KMS-11 (cell line): ENCODE results near the gene LINGO1.

Experiments
- H2AFZ ChIP-seq: fragments of 200-600 bp; sonication (generic); 2 replicates; pipeline ENCODE4 v1.6.1; 2016; ENCODE audit warnings: antibody characterized with exemption, mixed run types, low read depth
- H3K27ac ChIP-seq: fragments of 200-600 bp; sonication (generic); 2 replicates; pipeline ENCODE4 v1.6.1; 2016; ENCODE audit warnings: mild to moderate bottlenecking, mixed run types
- H3K27me3 ChIP-seq: fragments of 200-600 bp; sonication (generic); 2 replicates; pipeline ENCODE4 v1.6.1; 2017; ENCODE audit warnings: mild to moderate bottlenecking, low read depth, mixed run types, moderate library complexity; ENCODE audit not compliant: insufficient read depth
- H3K36me3 ChIP-seq: fragments of 200-600 bp; sonication (generic); 2 replicates; pipeline ENCODE4 v1.6.1; 2017; ENCODE audit warnings: mild to moderate bottlenecking, mixed run types; ENCODE audit not compliant: insufficient read depth
- H3K4me1 ChIP-seq: fragments of 200-600 bp; sonication (generic); 2 replicates; pipeline ENCODE4 v1.6.1; 2016; ENCODE audit warnings: mild to moderate bottlenecking, low read depth, mixed run types; ENCODE audit not compliant: poor library complexity, severe bottlenecking
- H3K4me2 ChIP-seq: fragments of 200-600 bp; sonication (generic); 2 replicates; pipeline ENCODE4 v1.7.0; 2016; ENCODE audit warnings: mild to moderate bottlenecking, mixed run types
- H3K4me3 ChIP-seq: fragments of 200-600 bp; sonication (generic); IDR thresholded peaks from 2 replicates; pipeline ENCODE4 v1.6.1; 2017; ENCODE audit warnings: low read depth, low read length, mixed read lengths; ENCODE audit not compliant: insufficient read depth
- H3K79me2 ChIP-seq: fragments of 200-600 bp; sonication (generic); 2 replicates; pipeline ENCODE4 v1.6.1; 2016; ENCODE audit warnings: low read depth, mixed run types; ENCODE audit not compliant: insufficient read depth
- H3K9ac ChIP-seq: fragments of 200-600 bp; sonication (generic); 2 replicates; pipeline ENCODE4 v1.6.1; 2016; ENCODE audit warnings: mild to moderate bottlenecking, mixed run types
- H4K20me1 ChIP-seq: fragments of 200-600 bp; sonication (generic); 2 replicates; pipeline ENCODE4 v1.6.1; 2016; ENCODE audit warnings: mild to moderate bottlenecking, mixed run types; ENCODE audit not compliant: insufficient read depth
- CTCF ChIP-seq: fragments of 200-600 bp; sonication (generic); conservative IDR thresholded peaks from 2 replicates; pipeline ENCODE4 v1.6.1; 2017; ENCODE audit warnings: low read depth, mild to moderate bottlenecking, antibody characterized with exemption, low read length, moderate library complexity, mixed read lengths

The LINGO1 gene

GRCh38 chr15:77620960-77621647 lies 11.6 kb downstream of the LINGO1 start:
- H3K27me3 ChIP-seq, result peaks cover 65% of the 10 kb centered on the region; the same call in 1 of the 2 replicates
- H3K4me2 ChIP-seq, result no peak overlapping the region
- no peaks in the 10 kb centered on the region for H3K36me3 ChIP-seq
- no peak overlapping the region for H2AFZ ChIP-seq
- H3K4me1 ChIP-seq, result no peaks in the 10 kb centered on the region
- no peak overlapping the region for H3K27ac ChIP-seq
- H4K20me1 ChIP-seq, result no peaks in the 10 kb centered on the region
- no peak overlapping the region for H3K4me3 ChIP-seq
- TF ChIP-seq CTCF, result no peak
- H3K79me2 ChIP-seq, result no peaks in the 10 kb centered on the region
- H3K9ac ChIP-seq, result no peak overlapping the region

- H3K4me1 ChIP-seq, result no peaks in the 10 kb centered on the region
- no peak overlapping the region for H3K27ac ChIP-seq
- no peak overlapping the region for H3K4me2 ChIP-seq
- no peak for TF ChIP-seq CTCF
- no peak overlapping the region for H3K9ac ChIP-seq
- H3K4me3 ChIP-seq, result no peak overlapping the region
- H4K20me1 ChIP-seq, result no peaks in the 10 kb centered on the region
- no peaks in the 10 kb centered on the region for H3K79me2 ChIP-seq
- no peak overlapping the region for H2AFZ ChIP-seq
- H3K27me3 ChIP-seq, result peaks cover 64% of the 10 kb centered on the region; the same call in 1 of the 2 replicates
- no peaks in the 10 kb centered on the region for H3K36me3 ChIP-seq
Measured at GRCh38 chr15:77620297-77620696, 12.4 kb downstream of the LINGO1 start.

DNA sequence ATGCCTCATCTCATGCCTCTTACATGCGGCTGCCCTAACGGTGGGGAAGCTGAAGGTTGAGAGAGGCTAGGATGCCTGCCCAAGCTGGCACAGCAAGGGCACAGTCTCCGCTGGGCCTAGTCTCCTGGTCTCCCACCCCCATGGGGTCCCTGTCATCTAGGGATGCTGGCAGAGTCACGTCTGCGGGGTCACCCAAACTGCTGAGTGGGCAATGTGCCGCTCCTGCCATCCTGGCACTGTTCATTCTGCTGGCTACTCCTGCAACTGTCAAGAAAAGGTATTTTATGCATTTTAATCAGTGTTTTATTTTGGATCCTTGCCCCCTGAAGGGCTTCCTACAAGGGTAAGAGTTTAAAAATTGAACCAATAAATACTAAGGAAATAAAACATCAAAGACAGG lies 12.8 kb downstream of the LINGO1 start:
- Histone ChIP-seq H3K79me2 (no peaks in the 10 kb centered on the region), H3K27me3 (peaks cover 61% of the 10 kb centered on the region; the same call in 1 of the 2 replicates), H3K4me2 (no peak overlapping the region), H3K4me1 (no peaks in the 10 kb centered on the region), H4K20me1 (no peaks in the 10 kb centered on the region), H3K4me3 (no peak overlapping the region), H3K27ac (no peak overlapping the region), H3K9ac (no peak overlapping the region), H3K36me3 (no peaks in the 10 kb centered on the region), H2AFZ (no peak overlapping the region)
- no peak for TF ChIP-seq CTCF

DNA sequence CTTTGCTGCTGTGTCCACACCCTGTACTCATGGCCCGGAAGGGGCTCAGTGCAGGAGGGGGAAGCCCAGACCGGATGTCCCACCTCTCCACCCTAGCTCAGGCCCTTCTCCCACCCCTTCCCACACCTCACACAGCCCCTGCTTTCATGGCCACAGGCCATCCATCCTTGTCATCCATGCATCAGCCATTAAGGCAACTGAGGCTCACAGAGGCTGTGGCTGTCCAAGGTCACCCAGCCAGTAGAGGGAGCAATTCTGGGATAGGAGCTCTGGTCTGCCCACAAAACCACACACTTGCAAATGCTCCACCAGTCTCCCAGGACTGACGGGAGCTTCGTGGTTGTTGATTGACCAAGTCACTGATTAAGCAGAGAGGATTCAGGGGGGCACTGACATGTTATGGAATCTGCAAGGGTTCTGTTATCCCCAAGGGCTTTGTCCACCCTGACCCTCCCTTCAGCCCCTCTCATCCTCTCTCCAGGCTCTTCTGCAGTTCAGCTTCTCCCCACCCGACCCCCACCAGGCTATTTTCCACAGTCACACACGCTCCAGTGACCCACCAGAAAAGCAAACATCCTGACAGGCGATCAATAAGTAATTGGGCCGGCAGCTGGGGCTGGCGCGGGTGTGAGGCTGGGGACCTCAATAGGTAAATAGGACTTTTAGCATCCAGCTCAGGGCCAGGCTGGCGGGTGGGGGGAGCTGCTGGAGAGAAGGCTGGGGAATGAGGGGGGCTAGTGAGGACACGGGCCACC lies 15.1 kb downstream of the LINGO1 start:
- Histone ChIP-seq H4K20me1 (no peaks in the 10 kb centered on the region), H3K27ac (no peak overlapping the region), H2AFZ (no peak overlapping the region), H3K36me3 (no peaks in the 10 kb centered on the region), H3K9ac (no peak overlapping the region), H3K4me1 (no peaks in the 10 kb centered on the region), H3K4me3 (no peak overlapping the region), H3K27me3 (peaks cover 44% of the 10 kb centered on the region; the same call in 1 of the 2 replicates), H3K79me2 (no peaks in the 10 kb centered on the region), H3K4me2 (no peak overlapping the region)
- peak; percentile 37; the same call in 1 of the 2 replicates for TF ChIP-seq CTCF
